Subcutaneous abdominal adipose tissue (tissue), 5 donors: ENCODE measurements around the gene STK32C.

Source experiments
- H3K27ac ChIP-seq: one replicate; pipeline ENCODE4 v1.7.0; 2013; ENCODE audit warnings: low read depth, mild to moderate bottlenecking, inconsistent platforms, low read length, moderate library complexity
- H3K27me3 ChIP-seq, 5 donors: one replicate each; pipeline ENCODE4 v1.7.0; 2013; ENCODE audit warnings: low read length in 5 of 5, inconsistent platforms in 1 of 5; ENCODE audit not compliant: control insufficient read depth in 5 of 5, insufficient read depth in 4 of 5
- H3K36me3 ChIP-seq, 5 donors: one replicate each; pipeline ENCODE4 v1.7.0; 2013; ENCODE audit warnings: low read length in 5 of 5; ENCODE audit not compliant: control insufficient read depth in 5 of 5, insufficient read depth in 5 of 5
- H3K4me1 ChIP-seq, 5 donors: one replicate each; pipeline ENCODE4 v1.7.0; 2013; ENCODE audit warnings: low read length in 5 of 5, mild to moderate bottlenecking in 3 of 5, moderate library complexity in 1 of 5; ENCODE audit not compliant: control insufficient read depth in 5 of 5, insufficient read depth in 5 of 5
- H3K4me3 ChIP-seq, 5 donors: one replicate each; pipeline ENCODE4 v1.7.0; 2013; ENCODE audit warnings: low read length in 5 of 5, low read depth in 1 of 5
- H3K9ac ChIP-seq, 5 donors: one replicate each; pipeline ENCODE4 v1.7.0; 2013; ENCODE audit warnings: low read length in 5 of 5, mild to moderate bottlenecking in 4 of 5, moderate library complexity in 3 of 5
- H3K9me3 ChIP-seq, 5 donors: one replicate each; pipeline ENCODE4 v1.7.0; 2013; ENCODE audit warnings: low read length in 5 of 5; ENCODE audit not compliant: control insufficient read depth in 5 of 5
- donor health status: healthy.
- donor health status: healthy.
- donor health status: healthy.
- donor health status: healthy.
- donor health status: healthy.

STK32C gene

DNA sequence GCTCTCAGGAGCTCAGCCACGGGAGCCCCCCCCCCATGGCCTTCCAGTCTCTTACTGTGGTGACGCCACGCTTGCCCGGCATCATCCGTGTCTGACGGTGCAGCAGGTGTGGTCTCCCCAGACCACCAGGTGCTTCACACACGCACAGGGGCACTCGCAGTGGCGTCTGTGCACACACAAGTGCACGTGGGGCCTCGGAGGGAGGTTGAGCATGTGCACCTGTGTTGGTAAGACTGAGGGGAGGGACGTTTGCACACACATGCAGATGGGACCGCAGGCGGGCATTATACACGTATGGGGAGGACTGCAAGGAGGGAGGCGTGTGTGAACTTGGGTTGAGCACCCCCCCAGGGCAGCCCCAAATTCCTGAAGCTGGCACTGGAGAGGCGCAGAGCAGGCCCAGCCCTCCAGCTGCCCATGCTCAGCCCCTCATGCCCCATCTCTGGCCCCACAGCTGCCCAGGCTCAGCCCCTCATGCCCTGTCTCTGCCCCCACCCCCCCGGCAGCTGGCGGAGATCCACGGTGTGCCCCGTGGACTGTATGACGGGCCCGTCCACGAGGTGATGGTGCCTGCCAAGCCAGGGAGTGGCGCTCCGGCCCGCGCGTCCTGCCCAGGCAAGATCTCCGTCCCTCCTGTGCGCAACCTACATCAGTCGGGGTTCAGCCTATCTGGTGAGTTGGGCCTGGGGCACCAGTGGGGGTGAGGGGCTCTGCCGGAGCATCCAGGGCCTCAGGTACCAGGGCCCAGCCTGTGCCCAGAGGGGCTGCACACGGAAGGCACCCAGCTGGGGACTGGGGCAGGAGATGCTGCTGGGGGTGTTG, 104.3 kb downstream of the STK32C start:
- peaks cover 0 to 3% (median 0%) of the 10 kb centered on the region in 5 donors for H3K27me3 ChIP-seq
- no peak overlapping the region for H3K4me3 ChIP-seq
- peaks cover 0 to 24% (median 4%) of the 10 kb centered on the region in 5 donors for H3K36me3 ChIP-seq
- H3K27ac ChIP-seq: no peak overlapping the region
- no peak overlapping the region for H3K9ac ChIP-seq
- no peaks in the 10 kb centered on the region for H3K9me3 ChIP-seq
- no peaks in the 10 kb centered on the region for H3K4me1 ChIP-seq

DNA sequence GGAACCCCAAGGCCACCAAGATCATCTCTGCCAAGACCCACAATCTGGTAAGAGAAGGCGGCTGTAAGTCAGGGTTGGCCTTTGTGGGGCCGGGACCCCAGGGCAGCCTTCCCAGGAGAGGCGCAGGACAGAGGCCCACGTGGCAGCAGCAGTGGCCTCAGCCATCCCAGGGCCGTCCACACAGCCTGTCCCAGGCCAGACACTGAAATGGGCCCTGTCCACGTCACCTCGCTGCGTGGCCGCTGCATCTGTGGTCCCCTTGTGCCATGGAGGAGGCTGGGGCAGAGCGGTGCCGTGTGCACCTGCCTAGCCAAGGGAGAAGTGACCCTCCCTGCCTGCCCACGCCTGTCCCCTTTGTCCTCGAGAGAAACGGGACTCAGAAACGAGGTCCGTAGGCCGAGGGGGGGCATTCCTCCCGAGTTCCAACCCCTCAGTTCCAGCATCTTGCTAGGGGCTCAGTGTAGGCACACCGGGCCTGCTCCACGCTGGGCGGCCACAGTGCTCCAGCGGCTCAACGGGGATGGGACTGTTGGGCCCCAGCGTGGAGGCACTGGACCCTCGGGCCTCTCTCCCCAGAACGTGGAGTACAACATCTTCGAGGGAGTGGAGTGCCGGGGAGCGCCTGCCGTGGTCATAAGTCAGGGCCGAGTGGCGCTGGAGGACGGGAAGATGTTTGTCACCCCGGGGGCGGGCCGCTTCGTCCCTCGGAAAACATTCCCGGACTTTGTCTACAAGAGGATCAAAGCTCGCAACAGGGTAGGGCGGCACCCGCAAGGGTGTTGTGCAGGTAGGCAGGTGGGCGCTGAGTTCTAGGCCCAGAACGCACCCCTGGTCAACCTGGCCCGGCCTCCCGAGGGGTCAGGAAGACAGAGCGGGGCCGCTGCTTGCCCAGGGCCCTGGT, 105.4 kb downstream of the STK32C start:
- peaks cover 0 to 4% (median 3%) of the 10 kb centered on the region in 5 donors for H3K27me3 ChIP-seq
- no peak overlapping the region for H3K9ac ChIP-seq
- H3K27ac ChIP-seq: no peak overlapping the region
- H3K4me3 ChIP-seq: no peak overlapping the region
- H3K9me3 ChIP-seq: no peaks in the 10 kb centered on the region
- H3K4me1 ChIP-seq: no peaks in the 10 kb centered on the region
- H3K36me3 ChIP-seq: peaks cover 0 to 16% (median 0%) of the 10 kb centered on the region in 5 donors

DNA sequence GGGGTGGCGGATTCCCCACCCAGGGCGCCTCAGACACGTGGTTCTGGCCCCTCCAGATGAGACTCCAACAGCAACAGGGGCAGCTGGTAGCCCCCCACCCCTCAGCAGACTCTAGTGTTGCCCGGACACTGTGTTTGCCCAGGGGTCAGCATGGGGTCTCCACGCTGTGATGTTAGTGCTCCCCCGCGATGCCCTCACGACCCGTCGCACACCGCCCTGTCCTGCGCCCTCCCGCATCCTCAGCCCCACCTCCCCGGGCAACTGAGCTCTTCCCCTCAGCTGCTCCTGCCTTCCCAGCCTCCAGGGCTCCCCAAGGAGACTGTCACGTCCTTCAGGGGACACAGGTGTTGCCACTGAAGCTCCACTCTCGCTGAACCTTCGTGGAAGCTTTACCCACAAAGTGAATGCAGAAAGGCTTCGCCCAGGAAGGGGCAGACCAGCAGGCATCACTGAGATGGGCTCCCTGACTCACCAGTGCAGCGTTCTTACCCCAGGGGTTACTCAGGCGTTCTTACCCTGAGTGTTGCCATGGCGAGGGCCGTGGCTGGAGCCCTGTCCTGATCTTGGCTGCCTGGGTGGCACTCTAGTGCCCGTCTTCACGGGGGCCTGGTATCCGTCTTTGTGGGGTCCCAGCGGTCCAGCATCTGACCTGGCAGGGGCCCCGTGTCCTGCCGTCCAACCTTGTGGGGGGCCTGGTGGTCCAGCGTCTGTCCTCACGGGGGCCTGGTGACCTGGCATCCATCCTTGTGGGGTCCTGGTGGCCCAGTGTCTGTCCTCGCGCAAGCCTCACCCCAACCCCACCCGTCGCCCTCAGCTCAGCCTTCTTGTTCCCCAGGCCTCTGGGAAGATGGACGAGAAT, 106.4 kb downstream of the STK32C start:
- H3K27me3 ChIP-seq: peaks cover 0 to 7% (median 5%) of the 10 kb centered on the region in 5 donors
- no peak overlapping the region for H3K4me3 ChIP-seq
- peaks cover 0 to 7% (median 0%) of the 10 kb centered on the region in 5 donors for H3K36me3 ChIP-seq
- H3K27ac ChIP-seq: no peak overlapping the region
- H3K4me1 ChIP-seq: no peaks in the 10 kb centered on the region
- H3K9ac ChIP-seq: no peak overlapping the region
- H3K9me3 ChIP-seq: no peaks in the 10 kb centered on the region

DNA sequence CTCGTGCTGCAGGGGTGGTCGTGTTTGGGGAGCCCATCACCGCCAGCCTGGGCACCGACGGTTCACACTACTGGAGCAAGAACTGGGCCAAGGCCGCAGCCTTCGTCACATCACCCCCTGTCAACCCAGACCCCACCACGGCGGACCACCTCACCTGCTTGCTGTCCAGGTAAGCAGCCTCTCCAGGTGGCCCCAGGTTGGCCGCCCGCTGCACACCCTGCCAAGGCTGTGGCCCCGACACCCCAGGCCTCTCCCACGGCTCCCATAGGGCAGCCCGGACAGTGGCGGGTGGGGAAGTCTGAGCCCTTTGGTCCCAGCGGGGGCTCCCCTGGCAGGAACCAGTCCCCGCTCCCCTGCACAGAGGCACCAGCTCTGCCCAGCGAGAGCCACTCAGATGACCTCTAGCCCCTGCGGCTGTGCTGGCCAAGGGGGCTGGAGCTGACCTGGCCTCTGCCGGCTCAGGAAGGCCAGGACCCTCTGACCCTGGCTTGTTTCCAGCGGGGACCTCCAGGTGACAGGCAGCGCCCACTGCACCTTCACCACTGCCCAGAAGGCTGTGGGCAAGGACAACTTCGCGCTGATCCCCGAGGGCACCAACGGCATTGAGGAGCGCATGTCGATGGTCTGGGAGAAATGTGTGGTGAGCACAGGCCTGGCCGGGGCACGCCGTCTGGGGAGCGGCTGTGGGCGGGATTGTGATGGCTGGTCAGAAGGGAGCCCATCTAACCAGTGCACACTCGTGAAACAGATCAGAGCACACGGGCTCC, 107.2 kb downstream of the STK32C start:
- Histone ChIP-seq H3K36me3 (peaks cover 0 to 4% (median 0%) of the 10 kb centered on the region in 5 donors), H3K9me3 (no peaks in the 10 kb centered on the region), H3K9ac (no peak overlapping the region), H3K27me3 (peaks cover 3 to 8% (median 5%) of the 10 kb centered on the region in 5 donors), H3K4me1 (no peaks in the 10 kb centered on the region), H3K4me3 (no peak overlapping the region), H3K27ac (no peak overlapping the region)

DNA sequence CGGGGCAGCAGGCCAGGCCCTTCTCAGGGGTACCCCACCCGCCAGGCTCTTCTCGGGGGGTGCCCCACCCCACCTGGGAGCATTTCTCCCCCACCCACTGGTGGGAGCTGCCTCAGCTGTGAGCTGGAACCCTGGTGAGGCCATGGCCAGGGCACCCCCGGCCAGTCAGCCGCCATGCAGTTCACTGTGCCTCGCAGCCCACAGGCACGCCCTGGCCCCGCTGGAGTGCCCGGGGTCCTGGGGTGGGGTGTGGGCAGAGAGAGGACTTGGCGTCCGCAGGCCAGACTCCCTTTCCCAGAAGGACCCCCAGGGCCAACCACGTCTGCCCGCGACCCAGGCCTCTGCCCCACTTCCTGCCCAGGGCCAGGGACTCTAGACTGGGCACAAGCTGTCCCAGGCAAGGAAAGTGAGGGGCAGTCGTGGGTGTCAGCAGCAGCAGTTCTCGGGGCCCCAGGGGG, 107.9 kb downstream of the STK32C start:
- no peaks in the 10 kb centered on the region for H3K36me3 ChIP-seq

DNA sequence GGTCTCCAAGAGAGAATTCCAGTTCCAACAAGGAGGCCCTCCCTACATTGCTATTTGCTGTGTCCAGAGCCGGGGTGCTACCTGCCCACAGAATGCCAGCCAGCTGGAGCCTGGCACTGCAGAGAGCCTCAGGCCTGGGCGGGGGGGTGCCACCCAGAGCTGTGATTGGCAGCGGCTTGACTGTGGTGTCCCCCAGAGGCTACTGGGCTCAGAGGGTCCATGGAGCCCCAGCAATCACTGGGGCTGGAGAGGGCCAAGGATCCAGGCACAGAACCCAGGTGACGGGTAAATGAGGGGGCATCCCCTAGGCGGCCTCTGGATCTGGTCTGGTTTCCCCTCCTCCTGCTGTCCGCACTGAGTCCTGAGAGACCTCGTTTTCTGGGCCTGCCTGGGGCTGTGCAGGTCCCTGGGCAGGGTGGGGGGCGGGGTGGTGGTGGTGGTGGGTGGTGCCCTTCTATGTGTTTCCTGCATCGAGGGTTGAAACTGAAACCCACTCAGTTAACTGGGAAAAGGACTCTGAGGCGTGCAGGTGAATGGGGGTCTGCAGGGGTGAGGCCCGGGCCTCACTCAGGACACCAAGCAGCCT, 108.4 kb downstream of the STK32C start:
- H3K27me3 ChIP-seq: peaks cover 3 to 10% (median 5%) of the 10 kb centered on the region in 5 donors
- no peak overlapping the region for H3K27ac ChIP-seq
- no peak overlapping the region for H3K4me3 ChIP-seq
- no peaks in the 10 kb centered on the region for H3K36me3 ChIP-seq
- H3K9ac ChIP-seq: no peak overlapping the region
- H3K4me1 ChIP-seq: no peaks in the 10 kb centered on the region
- H3K9me3 ChIP-seq: no peaks in the 10 kb centered on the region

More for the DNA sequence above, 107.9 kb downstream of the STK32C start:
- Histone ChIP-seq H3K4me3 (no peak overlapping the region), H3K9ac (no peak overlapping the region), H3K27me3 (peaks cover 3 to 10% (median 5%) of the 10 kb centered on the region in 5 donors), H3K9me3 (no peaks in the 10 kb centered on the region), H3K4me1 (no peaks in the 10 kb centered on the region), H3K27ac (no peak overlapping the region)

DNA sequence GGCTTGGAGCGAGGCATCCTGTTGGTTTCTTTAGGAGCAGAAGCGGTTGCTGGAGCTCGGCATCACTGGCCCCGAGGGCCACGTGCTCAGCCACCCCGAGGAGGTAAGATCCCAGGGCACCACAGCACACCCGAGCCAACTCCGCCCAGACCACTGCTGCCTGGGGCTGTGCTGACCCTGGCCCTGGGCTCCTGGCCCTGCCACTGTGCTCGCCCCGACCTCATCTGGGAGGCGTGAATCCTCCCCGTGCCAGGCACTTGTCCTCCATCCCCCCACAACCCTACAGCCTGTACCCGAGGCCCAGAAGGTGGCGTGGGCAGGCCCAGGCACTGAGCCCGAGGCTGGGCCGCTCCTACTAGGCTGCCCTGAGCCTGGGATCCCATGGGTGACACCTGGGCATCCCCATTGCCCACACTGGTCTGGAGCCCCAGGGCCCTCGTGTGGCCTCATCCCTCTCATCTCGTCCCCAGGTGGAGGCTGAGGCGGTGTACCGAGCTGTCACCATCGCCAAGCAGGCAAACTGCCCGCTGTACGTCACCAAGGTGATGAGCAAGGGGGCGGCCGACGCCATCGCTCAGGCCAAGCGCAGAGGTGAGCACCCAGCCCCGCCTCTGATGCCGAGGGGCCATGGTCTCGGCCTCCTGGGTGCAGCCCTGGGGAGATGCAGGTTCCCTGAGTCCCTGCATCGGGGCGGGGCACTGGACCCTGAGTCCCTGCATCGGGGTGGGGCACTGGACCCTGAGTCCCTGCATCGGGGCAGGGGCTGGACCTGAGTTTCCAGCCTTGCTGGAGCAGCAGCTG, 109.2 kb downstream of the STK32C start:
- no peak overlapping the region for H3K4me3 ChIP-seq
- H3K36me3 ChIP-seq: no peaks in the 10 kb centered on the region
- H3K27ac ChIP-seq: no peak overlapping the region
- H3K27me3 ChIP-seq: peaks cover 3 to 10% (median 5%) of the 10 kb centered on the region in 5 donors
- no peak overlapping the region for H3K9ac ChIP-seq
- no peaks in the 10 kb centered on the region for H3K4me1 ChIP-seq
- no peaks in the 10 kb centered on the region for H3K9me3 ChIP-seq

DNA sequence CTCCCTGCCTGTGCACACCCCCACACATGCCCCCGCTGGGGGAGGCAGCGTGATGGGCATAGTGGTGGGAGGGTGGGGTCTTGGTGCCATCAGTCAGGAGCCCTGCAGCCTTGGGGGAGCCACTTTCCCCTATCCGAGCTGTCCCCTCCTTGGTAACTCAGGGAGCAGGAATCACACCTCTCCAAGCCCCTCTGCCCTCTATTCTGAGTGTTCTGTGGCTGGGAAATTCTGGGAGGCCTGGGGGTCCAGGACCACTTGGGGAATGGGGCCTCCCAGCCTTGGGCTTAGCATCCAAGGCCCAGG, 109.7 kb downstream of the STK32C start:
- Histone ChIP-seq H3K4me1 (no peaks in the 10 kb centered on the region), H3K9me3 (no peaks in the 10 kb centered on the region), H3K27me3 (peaks cover 3 to 10% (median 9%) of the 10 kb centered on the region in 5 donors), H3K9ac (no peak overlapping the region), H3K27ac (no peak overlapping the region), H3K36me3 (no peaks in the 10 kb centered on the region), H3K4me3 (no peak overlapping the region)
